Retinal pigment epithelial cell (primary cell): Measurements from ENCODE around the gene KIF24.
"Not testable (repeated sequence)": the region's sequence is repeated elsewhere in the genome, so short reads cannot be mapped to it uniquely, and the experiment has no call there.

Source experiments
- DNase-seq: peaks from one replicate; pipeline ENCODE4 v3.0.0-alpha.2; 2010; ENCODE audit warnings: low read depth
- H3K4me3 ChIP-seq: 2 replicates; pipeline ENCODE4 v1.5.1; 2011; ENCODE audit warnings: mild to moderate bottlenecking, low read length, control low read depth, moderate library complexity
- CTCF ChIP-seq: conservative IDR thresholded peaks from 2 replicates; pipeline ENCODE4 v1.5.1; 2011; ENCODE audit warnings: low read depth, low read length, control low read depth, inconsistent platforms

Gene KIF24

GRCh38 chr9:34318163-34318790 lies 10.8 kb downstream of the KIF24 start:
- DNase-seq = no peak
- no peak for TF ChIP-seq CTCF
- H3K4me3 ChIP-seq = no peak overlapping the region

GRCh38 chr9:34317436-34317835 lies 11.6 kb downstream of the KIF24 start:
- DNase-seq = no peak
- H3K4me3 ChIP-seq = no peak overlapping the region
- no peak for TF ChIP-seq CTCF

GRCh38 chr9:34311499-34312185 lies 17.4 kb downstream of the KIF24 start:
- TF ChIP-seq CTCF = no peak
- no peak for DNase-seq
- H3K4me3 ChIP-seq = no peak overlapping the region

- no peak overlapping the region for H3K4me3 ChIP-seq
- TF ChIP-seq CTCF = no peak
- DNase-seq = no peak
Measured at GRCh38 chr9:34310215-34310614, 18.9 kb downstream of the KIF24 start.

GRCh38 chr9:34308316-34308715 lies 20.8 kb downstream of the KIF24 start:
- not testable (repeated sequence) for H3K4me3 ChIP-seq, DNase-seq

GRCh38 chr9:34301064-34301463 lies 28.0 kb downstream of the KIF24 start:
- H3K4me3 ChIP-seq, DNase-seq: not testable (repeated sequence)

GRCh38 chr9:34292552-34292951 lies 36.5 kb downstream of the KIF24 start:
- no peak for DNase-seq
- no peak for TF ChIP-seq CTCF
- H3K4me3 ChIP-seq = no peak overlapping the region

GRCh38 chr9:34291423-34291822 lies 37.6 kb downstream of the KIF24 start:
- TF ChIP-seq CTCF = no peak
- no peak for DNase-seq
- no peak overlapping the region for H3K4me3 ChIP-seq
